Astrocyte of the spinal cord (primary cell): Measurements from ENCODE around the gene MYRFL.
"Not testable (repeated sequence)": the region's sequence is repeated elsewhere in the genome, so short reads cannot be mapped to it uniquely, and the experiment has no call there.

ENCODE experiments used
- DNase-seq: peaks from one replicate; pipeline ENCODE4 v3.0.0; 2011; ENCODE audit warnings: low read depth, low spot score
- H3K4me3 ChIP-seq: 2 replicates; pipeline ENCODE4 v1.5.1; 2011; ENCODE audit warnings: low read depth, mild to moderate bottlenecking, low read length, moderate library complexity
- in situ Hi-C: cut with HindIII; loops from 2 replicates; pipeline ENCODE4 v1.10.0; 2017; ENCODE audit warnings: low sequenced_read_pairs
- TF ChIP-seq, protein P1 (sequence below): IDR thresholded peaks from 2 replicates; pipeline ENCODE4 v1.5.1; 2012; ENCODE audit warnings: low read depth, mild to moderate bottlenecking, low read length, inconsistent platforms

MYRFL gene

DNA sequence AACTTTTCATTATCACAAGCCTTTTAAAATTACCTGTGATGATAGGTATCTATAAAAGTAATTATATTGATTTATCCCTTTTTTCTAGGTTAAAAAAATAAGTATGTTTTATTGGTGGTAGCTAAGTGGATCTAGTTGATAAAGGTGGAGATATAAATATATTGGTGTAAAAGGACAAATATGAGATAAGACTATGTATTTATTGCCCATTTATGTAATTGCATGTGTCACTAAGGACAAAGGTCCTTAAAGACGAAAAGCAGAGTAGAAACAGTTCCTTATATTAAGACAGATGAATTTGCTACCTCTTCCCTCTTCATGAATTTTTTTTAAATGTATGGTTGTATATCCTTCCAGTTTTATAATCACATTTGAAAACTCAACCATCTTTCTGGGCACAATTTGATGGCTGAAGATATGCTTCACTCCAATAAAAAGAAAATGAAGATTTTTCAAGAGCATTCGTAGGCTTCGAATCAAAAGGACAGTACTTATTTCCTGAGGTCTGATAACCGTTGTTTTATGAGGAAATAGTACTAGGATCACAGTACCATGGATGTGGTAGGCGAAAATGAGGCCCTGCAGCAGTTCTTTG, at the start of gene MYRFL:
Gene MYRFL, plus strand, starts transcription at position 262 of the 595 bp plus-strand sequence. Its CDS starts 291 bp downstream, at position 553.
- in situ Hi-C loops = no loop called here
- TF ChIP-seq, protein P1, sequence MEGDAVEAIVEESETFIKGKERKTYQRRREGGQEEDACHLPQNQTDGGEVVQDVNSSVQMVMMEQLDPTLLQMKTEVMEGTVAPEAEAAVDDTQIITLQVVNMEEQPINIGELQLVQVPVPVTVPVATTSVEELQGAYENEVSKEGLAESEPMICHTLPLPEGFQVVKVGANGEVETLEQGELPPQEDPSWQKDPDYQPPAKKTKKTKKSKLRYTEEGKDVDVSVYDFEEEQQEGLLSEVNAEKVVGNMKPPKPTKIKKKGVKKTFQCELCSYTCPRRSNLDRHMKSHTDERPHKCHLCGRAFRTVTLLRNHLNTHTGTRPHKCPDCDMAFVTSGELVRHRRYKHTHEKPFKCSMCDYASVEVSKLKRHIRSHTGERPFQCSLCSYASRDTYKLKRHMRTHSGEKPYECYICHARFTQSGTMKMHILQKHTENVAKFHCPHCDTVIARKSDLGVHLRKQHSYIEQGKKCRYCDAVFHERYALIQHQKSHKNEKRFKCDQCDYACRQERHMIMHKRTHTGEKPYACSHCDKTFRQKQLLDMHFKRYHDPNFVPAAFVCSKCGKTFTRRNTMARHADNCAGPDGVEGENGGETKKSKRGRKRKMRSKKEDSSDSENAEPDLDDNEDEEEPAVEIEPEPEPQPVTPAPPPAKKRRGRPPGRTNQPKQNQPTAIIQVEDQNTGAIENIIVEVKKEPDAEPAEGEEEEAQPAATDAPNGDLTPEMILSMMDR = no peak
- DNase-seq = no peak
- no peak within 1 kb of the TSS for H3K4me3 ChIP-seq

DNA sequence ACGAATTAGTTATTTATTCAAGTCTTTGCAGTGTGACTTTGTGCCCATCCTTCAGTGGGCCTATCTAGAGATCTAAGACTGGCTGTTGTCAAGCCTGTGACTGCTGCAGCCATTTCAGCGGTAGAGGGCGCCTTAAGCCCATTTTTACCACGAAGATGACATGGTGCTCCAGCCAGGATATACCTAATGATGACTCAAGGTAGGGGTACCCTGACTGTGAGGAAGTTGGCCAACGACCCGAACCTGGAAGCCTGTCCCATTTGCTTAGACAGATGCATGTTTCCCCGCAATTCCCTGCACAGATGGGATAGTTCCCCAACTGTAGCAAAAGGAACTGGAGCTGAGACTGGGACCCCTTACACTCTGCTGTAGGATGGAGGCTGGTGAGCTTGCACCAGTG, 45.1 kb upstream of the MYRFL start:
- DNase-seq = peak; percentile 42
- TF ChIP-seq, protein P1 = peak; percentile 60
- in situ Hi-C loops = no loop called here
- H3K4me3 ChIP-seq = no peak overlapping the region

DNA sequence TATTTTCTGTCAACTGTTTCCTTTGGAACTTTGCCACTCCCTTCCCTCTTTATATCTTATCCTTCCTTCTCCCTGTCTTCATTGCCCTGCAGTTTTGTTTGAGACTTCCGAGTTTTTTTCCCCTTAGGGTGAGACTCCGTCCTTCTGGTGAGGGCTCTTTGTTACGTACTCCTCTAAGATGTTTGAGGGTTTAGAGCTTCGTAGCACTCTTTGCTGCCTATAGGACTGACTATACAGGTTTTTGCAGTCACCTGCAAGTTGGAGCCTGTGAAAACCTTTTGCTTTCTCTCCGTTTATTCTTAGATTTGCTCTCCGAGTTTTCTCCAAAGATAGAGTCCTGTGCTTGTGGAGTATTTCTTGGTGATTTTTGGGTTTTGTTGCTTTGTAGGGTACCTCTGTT, 41.7 kb upstream of the MYRFL start:
- DNase-seq = no peak
- in situ Hi-C loops = no loop called here
- no peak overlapping the region for H3K4me3 ChIP-seq
- TF ChIP-seq, protein P1 = no peak

DNA sequence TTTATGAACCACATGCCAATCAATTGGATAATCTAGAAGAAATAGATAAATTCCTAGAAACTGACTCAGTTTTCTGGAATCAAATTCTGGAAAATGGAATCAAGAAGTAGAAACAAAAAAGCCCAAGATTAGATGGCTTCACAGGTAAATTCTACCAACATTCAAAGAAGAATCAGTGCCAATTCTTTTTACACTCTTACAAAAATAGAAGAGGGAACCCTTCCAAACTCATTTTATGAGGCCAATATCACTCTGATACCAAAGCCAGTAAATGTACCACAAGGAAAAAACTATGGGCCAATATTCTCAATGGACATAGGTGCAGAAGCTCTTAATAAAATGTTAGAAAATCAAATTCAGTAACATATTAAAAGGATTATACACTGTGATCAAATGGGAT, 35.7 kb upstream of the MYRFL start:
- TF ChIP-seq, protein P1 = no peak
- DNase-seq = no peak
- no peak overlapping the region for H3K4me3 ChIP-seq
- in situ Hi-C loops = no loop called here

DNA sequence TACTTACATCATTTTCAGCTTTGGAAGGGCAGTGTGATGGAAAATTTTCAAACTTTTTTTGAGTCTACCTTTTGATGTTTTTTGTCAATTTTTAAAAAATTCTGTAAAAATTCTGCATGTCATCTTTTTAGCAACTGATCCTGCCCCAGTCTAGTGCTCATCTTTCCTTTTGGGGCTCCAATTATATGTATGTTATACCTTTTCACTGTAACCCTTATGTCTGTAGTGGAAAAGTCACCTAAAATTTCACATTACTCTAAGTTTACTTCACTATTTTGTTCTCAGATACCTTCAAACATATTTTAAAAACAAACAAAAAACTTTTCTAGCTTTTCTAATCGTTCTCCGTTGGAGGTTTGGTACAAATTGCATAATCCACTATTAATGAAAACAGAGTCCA, 32.5 kb upstream of the MYRFL start:
- in situ Hi-C loops = no loop called here
- DNase-seq = peak; percentile 9
- TF ChIP-seq, protein P1 = no peak
- H3K4me3 ChIP-seq = no peak overlapping the region

DNA sequence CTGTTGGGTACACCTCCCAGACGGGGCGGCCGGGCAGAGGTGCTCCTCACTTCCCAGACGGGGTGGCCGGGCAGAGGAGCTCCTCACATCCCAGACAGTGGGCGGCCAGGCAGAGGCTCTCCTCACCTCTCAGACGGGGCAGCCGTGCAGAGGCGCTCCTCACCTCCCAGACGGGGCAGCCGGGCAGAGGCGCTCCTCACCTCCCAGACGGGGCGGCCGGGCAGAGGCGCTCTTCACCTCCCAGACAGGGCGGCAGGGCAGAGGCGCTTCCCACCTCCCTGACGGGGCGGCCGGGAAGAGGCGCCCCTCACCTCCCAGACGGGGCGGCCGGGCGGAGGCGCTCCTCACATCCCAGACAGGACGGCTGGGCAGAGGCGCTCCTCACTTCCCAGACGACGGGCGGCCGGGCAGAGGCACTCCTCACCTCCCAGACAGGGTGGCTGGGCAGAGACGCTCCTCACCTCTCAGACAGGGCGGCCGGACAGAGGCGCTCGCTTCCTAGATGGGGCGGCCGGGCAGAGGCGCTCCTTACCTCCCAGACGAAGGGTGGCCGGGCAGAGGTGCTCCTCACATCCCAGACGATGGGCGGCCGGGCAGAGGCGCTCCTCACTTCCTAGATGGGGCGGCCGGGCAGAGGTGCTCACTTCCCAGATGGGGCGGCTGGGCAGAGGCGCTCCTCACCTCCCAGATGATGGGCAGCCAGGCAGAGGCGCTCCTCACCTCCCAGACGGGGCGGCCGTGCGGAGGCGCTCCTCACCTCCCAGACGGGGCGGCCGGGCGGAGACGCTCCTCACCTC, 17.7 kb upstream of the MYRFL start:
- DNase-seq, H3K4me3 ChIP-seq, in situ Hi-C loops: not testable (repeated sequence)

DNA sequence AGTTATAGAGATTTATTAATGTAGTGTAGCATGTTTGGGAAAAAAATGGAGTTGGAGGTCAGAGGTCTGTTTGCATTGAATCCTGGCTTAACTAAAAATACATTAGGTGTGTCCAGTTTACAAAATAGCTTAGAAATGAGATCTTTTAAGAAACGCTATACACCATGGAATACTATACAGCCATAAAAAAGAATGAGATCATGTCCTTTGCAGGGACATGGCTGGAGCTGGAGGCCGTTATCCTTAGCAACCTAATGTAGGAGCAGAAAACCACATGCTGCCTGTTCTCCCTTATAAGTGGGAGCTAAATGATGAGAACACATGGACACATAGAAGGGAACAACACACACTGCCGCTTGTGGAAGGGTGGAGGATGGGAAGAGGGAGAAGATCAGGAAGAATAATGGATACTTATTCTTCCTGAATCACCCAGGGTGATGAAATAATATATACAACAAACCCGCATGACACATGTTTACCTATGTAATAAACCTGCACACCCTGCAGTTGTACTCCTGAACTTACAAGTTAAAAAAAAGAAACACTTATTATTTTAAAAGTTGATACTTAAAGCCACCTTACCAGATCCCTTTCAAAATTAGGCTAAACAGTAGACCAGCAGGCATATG, 14.0 kb upstream of the MYRFL start:
- TF ChIP-seq, protein P1 = no peak
- no peak overlapping the region for H3K4me3 ChIP-seq
- no peak for DNase-seq
- in situ Hi-C loops = no loop called here
